Body of pancreas (tissue), 4 donors: Measurements from ENCODE around the gene HDAC1. TPM values are rescaled to one million over a fixed set of nuclear protein-coding genes. Genes with fewer than 3 reads are reported as not detected.

Experiments used
- ATAC-seq: fragments of 150-250 bp; one replicate; pipeline ENCODE4 v1.9.1; 2016
- DNase-seq, 4 donors: peaks; one replicate each; pipeline ENCODE4 v3.0.0-alpha.2; 2019
- H3K27ac ChIP-seq, 4 donors: fragments of 200-600 bp; sonication (generic); 1 replicate in 3 of 4; 2 replicates in 1 of 4; pipeline versions ENCODE4 v1.5.1 to v1.6.1; 2016 to 2019; ENCODE audit warnings: mild to moderate bottlenecking in 1 of 4, mixed read lengths in 1 of 4, moderate library complexity in 1 of 4
- H3K27me3 ChIP-seq, 2 donors: fragments of 200-600 bp; sonication (generic); one replicate each; pipeline ENCODE4 v1.6.0; 2016; ENCODE audit warnings: mild to moderate bottlenecking in 1 of 2
- H3K36me3 ChIP-seq, 2 donors: fragments of 200-600 bp; sonication (generic); replicated peaks in 1 of 2; 2 replicates each; pipeline ENCODE4 v1.5.1; 2016; ENCODE audit warnings: low read depth in 2 of 2; ENCODE audit not compliant: insufficient read depth in 1 of 2
- H3K4me1 ChIP-seq: fragments of 200-600 bp; sonication (generic); one replicate; pipeline ENCODE4 v1.6.0; 2016
- H3K4me3 ChIP-seq, 2 donors: fragments of 200-600 bp; sonication (generic); 1 replicate in 1 of 2; 2 replicates in 1 of 2; pipeline ENCODE4 v1.5.1; 2016 to 2019
- H3K9me3 ChIP-seq, 3 donors: fragments of 200-600 bp; sonication (generic); 1 replicate in 2 of 3; 2 replicates in 1 of 3; pipeline ENCODE4 v1.5.1; 2016
- POLR2A ChIP-seq, 3 donors: fragments of 450-650 bp; IDR thresholded peaks; one replicate each; pipeline ENCODE4 v1.6.1; 2016; ENCODE audit warnings: antibody characterized with exemption in 3 of 3, mild to moderate bottlenecking in 2 of 3
- WGBS, 2 donors: methylation state at CpG; one replicate each; pipeline ENCODE4 v1.1.5; 2017; 5-methylcytosine and 5-hydroxymethylcytosine counted together
- intact Hi-C: fragments of 100-400 bp; cut with DNase I; formaldehyde crosslinking; loops from one replicate; pipeline ENCODE4 v1.15.1; 2023
- total RNA-seq, 2 donors: library from RNA; depleted of rRNA; stranded (reverse); fragments of >200 nt; gene quantifications; one replicate each; pipeline ENCODE4 v1.1.0, GENCODE V29; 2016
- TF ChIP-seq, protein P1 (sequence below), 7 experiments: fragments of 450-650 bp in 4 of 7; fragments of 200-600 bp in 3 of 7; sonication (generic) in 3 of 7; IDR thresholded peaks; one replicate each; pipeline ENCODE4 v1.5.1; 2016 to 2019; ENCODE audit warnings: antibody characterized with exemption in 7 of 7

The HDAC1 gene
- total RNA-seq, 2 donors from 2014 or later: 32.7 to 50.4 TPM

DNA sequence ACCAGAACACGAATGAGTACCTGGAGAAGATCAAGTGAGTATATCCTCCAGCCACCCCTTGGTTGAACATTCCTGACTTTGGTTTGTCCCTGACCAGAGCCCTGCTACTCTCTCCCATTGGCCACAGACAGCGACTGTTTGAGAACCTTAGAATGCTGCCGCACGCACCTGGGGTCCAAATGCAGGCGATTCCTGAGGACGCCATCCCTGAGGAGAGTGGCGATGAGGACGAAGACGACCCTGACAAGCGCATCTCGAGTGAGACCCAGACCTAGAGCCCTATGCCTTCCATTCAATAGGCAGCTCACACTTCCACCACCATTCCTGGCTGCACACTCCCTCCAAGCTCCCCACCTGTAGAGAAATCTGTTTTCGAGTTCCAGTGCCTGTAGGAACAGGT is 39.7 kb downstream of the HDAC1 start:
- TF ChIP-seq, protein P1, sequence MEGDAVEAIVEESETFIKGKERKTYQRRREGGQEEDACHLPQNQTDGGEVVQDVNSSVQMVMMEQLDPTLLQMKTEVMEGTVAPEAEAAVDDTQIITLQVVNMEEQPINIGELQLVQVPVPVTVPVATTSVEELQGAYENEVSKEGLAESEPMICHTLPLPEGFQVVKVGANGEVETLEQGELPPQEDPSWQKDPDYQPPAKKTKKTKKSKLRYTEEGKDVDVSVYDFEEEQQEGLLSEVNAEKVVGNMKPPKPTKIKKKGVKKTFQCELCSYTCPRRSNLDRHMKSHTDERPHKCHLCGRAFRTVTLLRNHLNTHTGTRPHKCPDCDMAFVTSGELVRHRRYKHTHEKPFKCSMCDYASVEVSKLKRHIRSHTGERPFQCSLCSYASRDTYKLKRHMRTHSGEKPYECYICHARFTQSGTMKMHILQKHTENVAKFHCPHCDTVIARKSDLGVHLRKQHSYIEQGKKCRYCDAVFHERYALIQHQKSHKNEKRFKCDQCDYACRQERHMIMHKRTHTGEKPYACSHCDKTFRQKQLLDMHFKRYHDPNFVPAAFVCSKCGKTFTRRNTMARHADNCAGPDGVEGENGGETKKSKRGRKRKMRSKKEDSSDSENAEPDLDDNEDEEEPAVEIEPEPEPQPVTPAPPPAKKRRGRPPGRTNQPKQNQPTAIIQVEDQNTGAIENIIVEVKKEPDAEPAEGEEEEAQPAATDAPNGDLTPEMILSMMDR (IDR thresholded peaks at IDR 0.05): no peak
- no peak for TF ChIP-seq POLR2A (IDR thresholded peaks at IDR 0.05)
- intact Hi-C loops: no loop called here
- Histone ChIP-seq H3K9me3 (no peaks in the 10 kb centered on the region), H3K27ac (no peak overlapping the region), H3K27me3 (no peaks in the 10 kb centered on the region), H3K36me3 (peaks cover 5 to 28% of the 10 kb centered on the region in 2 donors), H3K4me1 (peaks cover 14% of the 10 kb centered on the region), H3K4me3 (no peak overlapping the region)
- 86 to 91% methylated on average over 10 to 12 of the region's 12 CpGs for WGBS, 2 donors
- no peak for ATAC-seq
- DNase-seq: no peak

DNA sequence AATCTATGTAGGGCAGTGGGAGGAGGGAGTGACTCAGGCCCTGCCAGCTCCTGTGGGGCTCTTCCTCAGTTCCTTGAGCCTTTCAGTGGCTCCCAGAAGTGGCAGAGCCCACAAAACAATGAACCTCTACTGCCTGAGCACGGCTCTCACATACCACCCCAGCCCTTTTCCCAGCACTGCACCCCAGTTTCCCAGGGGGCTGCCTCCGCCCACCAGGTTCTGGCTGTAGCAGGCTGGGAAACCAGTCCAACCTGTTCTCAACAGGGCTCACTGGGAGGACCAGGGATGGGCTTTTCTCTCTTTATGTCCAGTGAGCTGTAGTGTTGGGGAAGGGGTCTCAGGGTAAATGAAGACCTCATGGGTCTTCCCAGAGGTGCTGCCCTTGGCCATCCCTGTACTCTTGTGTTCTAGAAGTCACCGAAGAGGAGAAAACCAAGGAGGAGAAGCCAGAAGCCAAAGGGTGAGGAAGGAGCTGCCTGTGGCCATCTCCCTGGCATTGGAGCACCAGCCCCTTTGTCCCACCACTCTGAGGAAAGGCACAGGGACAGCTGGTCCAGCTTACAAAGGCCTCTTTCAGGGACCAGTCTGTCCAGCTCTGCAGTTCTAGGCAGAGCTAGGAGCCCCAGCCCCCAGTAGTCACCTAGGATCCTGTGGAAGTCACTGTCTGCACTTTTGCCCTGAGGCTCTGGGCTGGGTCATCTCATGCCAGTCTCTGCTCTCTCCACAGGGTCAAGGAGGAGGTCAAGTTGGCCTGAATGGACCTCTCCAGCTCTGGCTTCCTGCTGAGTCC is 40.6 kb downstream of the HDAC1 start:
- H3K27ac ChIP-seq: no peak overlapping the region
- DNase-seq (no peak), ATAC-seq (no peak)
- WGBS, 2 donors: 83 to 100% methylated on average over 1 to 3 of the region's 3 CpGs
- H3K4me3 ChIP-seq: no peak overlapping the region
- intact Hi-C loops: no loop called here
- H3K27me3 ChIP-seq: no peaks in the 10 kb centered on the region
- TF ChIP-seq POLR2A (IDR thresholded peaks at IDR 0.05): no peak
- TF ChIP-seq, protein P1 (IDR thresholded peaks at IDR 0.05): no peak
- peaks cover 14% of the 10 kb centered on the region for H3K4me1 ChIP-seq
- H3K9me3 ChIP-seq: no peaks in the 10 kb centered on the region
- peaks cover 5 to 20% of the 10 kb centered on the region in 2 donors for H3K36me3 ChIP-seq

DNA sequence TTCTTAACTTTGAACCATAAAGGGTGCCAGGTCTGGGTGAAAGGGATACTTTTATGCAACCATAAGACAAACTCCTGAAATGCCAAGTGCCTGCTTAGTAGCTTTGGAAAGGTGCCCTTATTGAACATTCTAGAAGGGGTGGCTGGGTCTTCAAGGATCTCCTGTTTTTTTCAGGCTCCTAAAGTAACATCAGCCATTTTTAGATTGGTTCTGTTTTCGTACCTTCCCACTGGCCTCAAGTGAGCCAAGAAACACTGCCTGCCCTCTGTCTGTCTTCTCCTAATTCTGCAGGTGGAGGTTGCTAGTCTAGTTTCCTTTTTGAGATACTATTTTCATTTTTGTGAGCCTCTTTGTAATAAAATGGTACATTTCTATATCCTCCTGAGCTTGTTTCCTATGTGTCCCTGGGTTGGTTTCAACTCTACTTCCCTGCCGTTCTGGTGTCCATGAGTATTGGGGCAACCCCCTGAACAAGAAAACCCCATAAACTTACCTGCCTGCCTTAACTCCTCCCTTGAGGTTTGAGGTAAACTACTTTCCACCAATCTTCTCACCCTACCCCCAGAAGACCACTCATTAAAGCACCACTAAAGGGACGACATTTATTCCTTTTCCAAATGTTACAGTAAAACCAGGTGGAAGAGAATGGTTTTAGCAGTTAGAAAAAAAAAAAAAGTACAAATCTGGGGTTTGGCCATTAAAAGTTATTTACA is 41.5 kb downstream of the HDAC1 start:
- DNase-seq (no peak), ATAC-seq (no peak)
- H3K4me3 ChIP-seq: no peak overlapping the region
- H3K4me1 ChIP-seq: peaks cover 21% of the 10 kb centered on the region
- H3K36me3 ChIP-seq: peaks cover 5 to 17% of the 10 kb centered on the region in 2 donors
- no peak overlapping the region for H3K27ac ChIP-seq
- TF ChIP-seq, protein P1 (IDR thresholded peaks at IDR 0.05): no peak
- no peak for TF ChIP-seq POLR2A (IDR thresholded peaks at IDR 0.05)
- H3K9me3 ChIP-seq: no peaks in the 10 kb centered on the region
- no peaks in the 10 kb centered on the region for H3K27me3 ChIP-seq
- intact Hi-C loops: no loop called here
- 86% methylated on average over 3 of the region's 3 CpGs for WGBS, 2 donors

DNA sequence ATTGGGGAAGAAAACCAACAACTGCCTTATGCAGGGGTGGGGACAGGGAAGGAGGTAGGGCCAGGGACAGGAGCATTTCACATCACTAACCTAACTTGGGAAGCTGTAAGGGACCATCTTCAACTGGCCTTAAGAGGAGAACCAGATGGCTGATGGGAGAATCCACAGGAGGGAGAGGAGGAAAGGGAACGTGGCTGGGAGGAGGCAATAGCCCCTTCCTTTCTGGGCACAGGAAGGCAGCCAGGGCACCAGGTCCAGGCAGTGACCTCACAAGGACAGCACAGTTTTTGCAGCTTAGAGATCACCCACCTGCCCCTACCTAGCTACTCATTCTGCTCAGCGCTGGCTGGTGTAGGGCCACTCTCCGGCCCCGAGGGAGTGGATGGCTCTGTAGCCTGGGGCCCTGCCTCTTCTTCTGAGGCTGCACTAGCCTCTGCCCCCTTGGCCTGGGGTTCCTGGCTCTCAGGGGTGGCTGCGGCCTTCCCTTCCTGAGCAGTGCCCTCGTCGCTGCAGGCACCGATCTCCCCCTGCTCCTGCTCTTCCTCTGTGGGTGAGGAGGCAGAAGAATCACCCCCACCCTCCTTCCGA is 42.5 kb downstream of the HDAC1 start:
- Histone ChIP-seq H3K36me3 (peaks cover 5 to 13% of the 10 kb centered on the region in 2 donors), H3K9me3 (no peaks in the 10 kb centered on the region), H3K27ac (no peak overlapping the region), H3K4me3 (no peak overlapping the region), H3K4me1 (peaks cover 21% of the 10 kb centered on the region), H3K27me3 (no peaks in the 10 kb centered on the region)
- TF ChIP-seq POLR2A (IDR thresholded peaks at IDR 0.05): no peak
- TF ChIP-seq, protein P1 (IDR thresholded peaks at IDR 0.05): no peak
- WGBS, 2 donors: 68 to 81% methylated on average over 8 to 9 of the region's 9 CpGs
- ATAC-seq (no peak), DNase-seq (no peak)
- intact Hi-C loops: no loop called here
